Measurements from ENCODE around the gene CMSS1. TPM values are rescaled to one million over a fixed set of nuclear protein-coding genes. Genes with fewer than 3 reads are reported as not detected.

Gene CMSS1
- total RNA-seq, 1 donor, result 27.8 TPM

DNA sequence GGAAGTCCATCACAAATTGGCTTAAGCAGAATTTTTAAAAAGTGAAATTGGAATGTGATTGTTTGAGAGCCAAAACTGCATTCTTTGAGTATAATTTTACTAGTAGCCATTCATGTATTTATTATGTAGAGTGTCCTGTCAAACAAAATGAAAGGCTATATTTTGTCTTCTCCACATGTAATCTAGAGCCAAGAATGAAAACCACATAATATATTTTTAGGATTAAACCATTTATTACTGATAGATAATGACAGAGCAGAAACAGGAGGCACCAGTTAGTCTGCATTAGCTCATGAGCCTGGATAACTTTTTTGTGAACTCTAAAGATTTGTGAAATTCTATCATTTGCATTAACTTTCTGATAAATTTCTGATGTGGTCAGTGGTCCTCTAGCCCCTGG, 166.5 kb downstream of the CMSS1 start:
- TF ChIP-seq, protein P1, sequence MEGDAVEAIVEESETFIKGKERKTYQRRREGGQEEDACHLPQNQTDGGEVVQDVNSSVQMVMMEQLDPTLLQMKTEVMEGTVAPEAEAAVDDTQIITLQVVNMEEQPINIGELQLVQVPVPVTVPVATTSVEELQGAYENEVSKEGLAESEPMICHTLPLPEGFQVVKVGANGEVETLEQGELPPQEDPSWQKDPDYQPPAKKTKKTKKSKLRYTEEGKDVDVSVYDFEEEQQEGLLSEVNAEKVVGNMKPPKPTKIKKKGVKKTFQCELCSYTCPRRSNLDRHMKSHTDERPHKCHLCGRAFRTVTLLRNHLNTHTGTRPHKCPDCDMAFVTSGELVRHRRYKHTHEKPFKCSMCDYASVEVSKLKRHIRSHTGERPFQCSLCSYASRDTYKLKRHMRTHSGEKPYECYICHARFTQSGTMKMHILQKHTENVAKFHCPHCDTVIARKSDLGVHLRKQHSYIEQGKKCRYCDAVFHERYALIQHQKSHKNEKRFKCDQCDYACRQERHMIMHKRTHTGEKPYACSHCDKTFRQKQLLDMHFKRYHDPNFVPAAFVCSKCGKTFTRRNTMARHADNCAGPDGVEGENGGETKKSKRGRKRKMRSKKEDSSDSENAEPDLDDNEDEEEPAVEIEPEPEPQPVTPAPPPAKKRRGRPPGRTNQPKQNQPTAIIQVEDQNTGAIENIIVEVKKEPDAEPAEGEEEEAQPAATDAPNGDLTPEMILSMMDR (IDR thresholded peaks at IDR 0.05; ENCODE audit: insufficient read depth, low read length), result no peak
- peak; percentile 42 for DNase-seq (ENCODE audit: low read depth)
- H3K4me3 ChIP-seq (ENCODE audit: low read depth, low read length), result no peak overlapping the region

DNA sequence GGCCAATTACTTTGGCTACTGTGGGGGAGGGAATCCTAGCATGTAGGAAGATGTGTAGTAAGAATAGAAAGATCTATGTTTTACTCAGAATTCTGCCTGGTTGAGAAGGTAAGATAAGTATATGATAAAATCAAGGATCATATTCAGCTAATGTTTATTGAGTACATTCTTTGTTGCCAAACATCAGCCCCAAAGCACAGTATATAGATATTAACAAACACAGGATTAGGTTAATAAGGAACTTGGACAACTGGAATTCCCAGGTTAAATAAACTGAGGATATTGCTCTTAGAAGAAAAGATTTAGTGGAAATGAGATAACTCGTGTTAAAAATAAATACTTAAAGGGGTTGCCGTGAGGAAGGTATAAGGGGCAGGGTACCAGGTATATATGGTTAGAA, 167.0 kb downstream of the CMSS1 start:
- DNase-seq (ENCODE audit: low read depth), result no peak
- TF ChIP-seq, protein P1 (IDR thresholded peaks at IDR 0.05; ENCODE audit: insufficient read depth, low read length), result no peak
- H3K4me3 ChIP-seq (ENCODE audit: low read depth, low read length), result no peak overlapping the region

DNA sequence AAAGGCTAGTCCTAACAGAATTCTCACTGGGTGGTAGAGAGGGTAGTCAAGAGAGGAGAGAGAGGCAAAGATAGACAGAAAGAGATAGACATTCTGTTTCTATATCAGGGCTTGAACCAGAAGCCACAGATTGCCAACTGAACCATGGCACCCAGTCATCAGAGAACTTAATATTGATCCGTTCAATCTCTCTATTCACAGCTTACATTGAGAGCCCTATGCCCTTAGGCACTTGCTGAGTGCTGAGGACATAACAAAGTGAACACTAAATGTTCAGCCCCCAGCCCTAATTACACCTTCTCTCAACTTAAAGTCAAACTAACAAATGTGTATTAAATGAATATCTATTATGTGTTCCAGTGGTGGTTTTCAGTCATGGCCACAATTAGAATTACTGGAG, 172.5 kb downstream of the CMSS1 start:
- no peak for DNase-seq (ENCODE audit: low read depth)
- TF ChIP-seq, protein P1 (IDR thresholded peaks at IDR 0.05; ENCODE audit: insufficient read depth, low read length), result no peak
- H3K4me3 ChIP-seq (ENCODE audit: low read depth, low read length), result no peak overlapping the region

DNA sequence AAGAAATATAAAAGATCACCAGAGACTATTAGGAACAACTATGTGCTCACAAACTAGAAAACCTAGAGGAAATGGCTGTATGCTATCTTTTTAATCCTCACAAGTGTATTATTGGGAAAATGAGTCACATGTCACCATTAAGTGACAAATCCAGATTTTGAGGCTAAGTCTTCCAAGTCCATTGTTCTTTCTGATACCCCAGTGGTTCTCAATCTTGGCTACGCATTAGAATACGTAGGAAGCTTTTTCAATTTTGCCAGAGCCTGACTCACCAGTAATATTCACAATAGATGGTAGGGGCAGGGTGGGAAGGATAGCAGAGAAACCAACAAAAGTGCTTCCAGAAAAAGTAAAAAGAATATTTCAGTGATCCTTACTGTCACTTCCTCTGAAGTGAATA, 179.6 kb downstream of the CMSS1 start:
- TF ChIP-seq, protein P1 (IDR thresholded peaks at IDR 0.05; ENCODE audit: insufficient read depth, low read length), result peak; percentile 7
- H3K4me3 ChIP-seq (ENCODE audit: low read depth, low read length), result no peak overlapping the region
- DNase-seq (ENCODE audit: low read depth), result peak; percentile 96

DNA sequence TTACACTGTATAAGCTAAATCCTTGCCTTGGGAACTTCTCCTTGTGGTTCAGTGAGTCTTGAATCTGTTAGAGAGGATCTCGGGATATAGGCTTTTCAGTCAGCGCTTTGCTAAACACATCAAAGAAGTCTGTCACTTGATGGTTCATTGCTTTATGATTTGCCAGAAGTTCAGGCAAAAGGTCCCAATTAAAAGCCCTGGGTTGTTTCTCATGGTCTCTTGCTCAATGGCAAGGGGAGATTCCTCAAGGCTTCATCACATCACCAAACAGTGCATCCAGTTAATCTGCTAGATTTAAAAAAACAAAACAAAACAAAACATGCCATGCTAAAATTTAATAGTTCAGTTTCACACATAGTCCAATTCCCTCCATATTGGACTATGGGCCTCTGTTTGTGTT, 181.9 kb downstream of the CMSS1 start:
- no peak overlapping the region for H3K4me3 ChIP-seq (ENCODE audit: low read depth, low read length)
- TF ChIP-seq, protein P1 (IDR thresholded peaks at IDR 0.05; ENCODE audit: insufficient read depth, low read length), result no peak
- DNase-seq (ENCODE audit: low read depth), result no peak

DNA sequence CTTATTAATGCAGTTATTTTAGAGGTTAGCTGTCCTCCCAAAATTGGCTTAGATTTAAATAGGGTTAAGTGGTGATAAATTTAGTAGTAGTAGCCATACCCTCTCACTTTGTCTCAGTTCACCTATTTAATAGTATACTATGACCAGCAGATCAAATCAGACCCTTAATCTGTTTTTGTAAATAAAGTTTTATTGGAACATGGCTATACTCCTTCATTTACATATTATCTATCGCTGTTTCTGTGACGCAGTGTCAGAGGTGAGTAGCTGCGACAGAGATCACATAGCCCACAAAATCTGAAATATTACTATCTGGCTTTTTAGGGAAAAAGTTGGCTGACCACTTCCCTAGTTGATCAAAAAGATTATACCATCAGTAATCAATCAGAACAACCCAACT, 183.4 kb downstream of the CMSS1 start:
- DNase-seq (ENCODE audit: low read depth), result no peak
- TF ChIP-seq, protein P1 (IDR thresholded peaks at IDR 0.05; ENCODE audit: insufficient read depth, low read length), result no peak
- no peak overlapping the region for H3K4me3 ChIP-seq (ENCODE audit: low read depth, low read length)

DNA sequence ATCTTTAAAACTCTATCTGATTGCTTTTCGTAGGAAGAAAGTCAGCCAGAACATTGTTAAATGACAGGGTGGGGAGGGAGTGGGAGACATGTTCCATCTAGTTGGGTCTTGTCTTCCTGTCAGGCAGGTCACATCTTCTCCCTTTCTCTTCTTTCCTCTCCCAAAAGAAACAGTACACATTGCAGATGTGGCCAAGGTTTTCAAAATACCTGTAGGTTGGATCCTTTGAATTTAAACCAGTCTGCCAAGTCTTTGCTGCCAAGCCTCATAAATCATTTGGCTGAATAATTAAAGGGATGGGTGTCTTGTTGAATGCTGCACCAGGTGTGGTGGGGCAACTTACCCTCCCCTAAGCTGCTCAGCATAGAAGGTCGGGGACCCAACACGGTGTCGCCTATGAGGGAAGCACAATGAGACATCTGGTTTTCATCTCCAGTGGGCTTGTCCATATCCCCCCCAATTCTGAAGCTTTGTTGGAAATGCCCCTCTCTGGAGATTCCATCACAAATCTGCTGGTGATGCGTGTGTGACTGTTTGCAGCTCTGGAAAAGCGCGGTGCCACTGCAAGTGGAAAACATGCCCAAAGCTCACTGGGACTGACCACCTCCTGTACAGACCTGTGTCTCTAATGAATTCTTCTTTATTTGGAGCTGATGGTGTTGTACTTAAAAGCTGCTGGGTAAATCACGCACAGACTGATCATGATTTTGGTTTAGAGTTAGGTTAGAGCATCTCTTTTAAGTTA, 184.0 kb downstream of the CMSS1 start:
- no peak for DNase-seq (ENCODE audit: low read depth)
- H3K4me3 ChIP-seq (ENCODE audit: low read depth, low read length), result no peak overlapping the region
- TF ChIP-seq, protein P1 (IDR thresholded peaks at IDR 0.05; ENCODE audit: insufficient read depth, low read length), result no peak
